GM23248 (cell line): ENCODE data around the gene NPAS2.

Experiments
- EZH2 ChIP-seq: fragments of 200-600 bp; sonication (generic); IDR thresholded peaks from 2 replicates; pipeline ENCODE4 v1.6.1; 2018; ENCODE audit warnings: antibody characterized with exemption, mild to moderate bottlenecking; ENCODE audit not compliant: insufficient read depth, poor library complexity, severe bottlenecking
- EZH2phosphoT487 ChIP-seq: fragments of 200-600 bp; sonication (generic); IDR thresholded peaks from 2 replicates; pipeline ENCODE4 v1.6.1; 2018; ENCODE audit warnings: antibody characterized with exemption, moderate library complexity, mild to moderate bottlenecking, low read depth; ENCODE audit not compliant: insufficient read depth

GRCh38 chr2:100852999-100853908 lies 33.3 kb downstream of the NPAS2 start:
- TF ChIP-seq EZH2 (no peak), EZH2phosphoT487 (no peak)
